Osteoblast (primary cell): Measurements from ENCODE around the gene P3H2. TPM values are rescaled to one million over a fixed set of nuclear protein-coding genes. Genes with fewer than 3 reads are reported as not detected.
A peak's percentile ranks its signal among the peaks of the same experiment; 100 is the strongest.

Experiments used
- DNase-seq: peaks from one replicate; pipeline ENCODE4 v3.0.0; 2011; ENCODE audit warnings: low spot score, mixed read lengths; ENCODE audit not compliant: insufficient read length; ENCODE audit errors: missing footprints
- H2AFZ ChIP-seq: 2 replicates; pipeline ENCODE4 v1.6.0; 2011; ENCODE audit warnings: mild to moderate bottlenecking, low read length
- H3K27ac ChIP-seq: 2 replicates; pipeline ENCODE4 v1.5.1; 2011; ENCODE audit warnings: mild to moderate bottlenecking, low read depth, low read length, moderate library complexity
- H3K27me3 ChIP-seq: 2 replicates; pipeline ENCODE4 v1.6.0; 2012; ENCODE audit warnings: mild to moderate bottlenecking, control low read depth, inconsistent platforms, low read length, moderate library complexity; ENCODE audit not compliant: insufficient read depth
- H3K36me3 ChIP-seq: 2 replicates; pipeline ENCODE4 v1.5.1; 2011; ENCODE audit warnings: mild to moderate bottlenecking, low read length, control low read depth, moderate library complexity; ENCODE audit not compliant: insufficient read depth
- H3K4me1 ChIP-seq: 2 replicates; pipeline ENCODE4 v1.5.1; 2011; ENCODE audit warnings: mild to moderate bottlenecking, low read length, control low read depth, moderate library complexity; ENCODE audit not compliant: insufficient read depth
- H3K4me2 ChIP-seq: 2 replicates; pipeline ENCODE4 v1.6.0; 2011; ENCODE audit warnings: mild to moderate bottlenecking, low read length; ENCODE audit not compliant: insufficient read depth
- H3K4me3 ChIP-seq: fragments of 200-600 bp; sonication (generic); 3 replicates; pipeline ENCODE4 v1.5.1; 2012; ENCODE audit warnings: mild to moderate bottlenecking, low read length, inconsistent platforms; ENCODE audit not compliant: insufficient read depth
- H3K79me2 ChIP-seq: 2 replicates; pipeline ENCODE4 v1.6.0; 2012; ENCODE audit warnings: mild to moderate bottlenecking, low read length, control low read depth, inconsistent platforms; ENCODE audit not compliant: insufficient read depth
- H3K9me3 ChIP-seq: 2 replicates; pipeline ENCODE4 v1.5.1; 2011; ENCODE audit warnings: low read depth, low read length, control low read depth
- H4K20me1 ChIP-seq: 2 replicates; pipeline ENCODE4 v1.6.0; 2012; ENCODE audit warnings: mild to moderate bottlenecking, low read length, control low read depth; ENCODE audit not compliant: insufficient read depth
- CTCF ChIP-seq: IDR thresholded peaks from 2 replicates; pipeline ENCODE4 v1.5.1; 2011; ENCODE audit warnings: mild to moderate bottlenecking, low read depth, low read length, moderate library complexity; ENCODE audit errors: extremely low read depth
- total RNA-seq: library from RNA; depleted of rRNA; stranded (reverse); fragments of >200 nt; gene quantifications from 2 replicates; pipeline ENCODE4 v1.2.3, GENCODE V29; 2012

Gene P3H2
- 8.3 and 13.4 TPM in 2 replicates for total RNA-seq

GRCh38 chr3:190120269-190121060, at the start of gene P3H2:
Gene P3H2, minus strand, starts transcription at chr3:190120897. Its CDS starts 166 bp downstream, at chr3:190120731.
- H3K4me3 ChIP-seq = peak within 1 kb of the TSS; percentile 85
- H4K20me1 ChIP-seq = peaks cover 4% of the 10 kb centered on the region
- H3K27ac ChIP-seq = peak within 1 kb of the TSS; percentile 73
- no peaks in the 10 kb centered on the region for H3K27me3 ChIP-seq
- no peaks in the 10 kb centered on the region for H3K9me3 ChIP-seq
- H3K79me2 ChIP-seq = peaks cover 16% of the 10 kb centered on the region
- peaks cover 36% of the 10 kb centered on the region for H3K4me1 ChIP-seq
- peak within 1 kb of the TSS; percentile 85 for H2AFZ ChIP-seq
- H3K36me3 ChIP-seq = no peaks in the 10 kb centered on the region
- TF ChIP-seq CTCF = peak; percentile 48
- DNase-seq = peak; percentile 98
- H3K4me2 ChIP-seq = peak within 1 kb of the TSS; percentile 86

GRCh38 chr3:190169877-190170276, 49.2 kb upstream of the P3H2 start:
- no peaks in the 10 kb centered on the region for H3K9me3 ChIP-seq
- peak overlapping the region; percentile 55 for H3K4me2 ChIP-seq
- H2AFZ ChIP-seq = peak overlapping the region; percentile 57
- peaks cover 15% of the 10 kb centered on the region for H3K4me1 ChIP-seq
- H4K20me1 ChIP-seq = no peaks in the 10 kb centered on the region
- no peak overlapping the region for H3K4me3 ChIP-seq
- H3K79me2 ChIP-seq = no peaks in the 10 kb centered on the region
- no peak for TF ChIP-seq CTCF
- DNase-seq = no peak
- H3K27me3 ChIP-seq = no peaks in the 10 kb centered on the region
- H3K36me3 ChIP-seq = no peaks in the 10 kb centered on the region
- no peak overlapping the region for H3K27ac ChIP-seq

GRCh38 chr3:190169243-190169642, 48.5 kb upstream of the P3H2 start:
- Histone ChIP-seq H3K9me3 (no peaks in the 10 kb centered on the region), H2AFZ (peak overlapping the region; percentile 57), H3K36me3 (no peaks in the 10 kb centered on the region), H3K27me3 (no peaks in the 10 kb centered on the region), H3K79me2 (no peaks in the 10 kb centered on the region), H4K20me1 (no peaks in the 10 kb centered on the region), H3K4me1 (peaks cover 15% of the 10 kb centered on the region), H3K27ac (no peak overlapping the region), H3K4me2 (no peak overlapping the region), H3K4me3 (no peak overlapping the region)
- TF ChIP-seq CTCF = no peak
- DNase-seq = no peak

GRCh38 chr3:190167936-190168680, 47.4 kb upstream of the P3H2 start:
- Histone ChIP-seq H3K4me3 (no peak overlapping the region), H3K9me3 (no peaks in the 10 kb centered on the region), H3K4me1 (peaks cover 9% of the 10 kb centered on the region), H3K4me2 (no peak overlapping the region), H3K79me2 (no peaks in the 10 kb centered on the region), H3K36me3 (no peaks in the 10 kb centered on the region), H4K20me1 (no peaks in the 10 kb centered on the region), H3K27me3 (no peaks in the 10 kb centered on the region), H2AFZ (no peak overlapping the region), H3K27ac (no peak overlapping the region)
- TF ChIP-seq CTCF = no peak
- DNase-seq = no peak
